Measurements from ENCODE around the gene RTTN.

The RTTN gene

GRCh38 chr18:70151614-70152013 is 53.9 kb downstream of the RTTN start:
- DNase-seq, result no peak
- TF ChIP-seq CTCF (IDR thresholded peaks at IDR 0.05), result no peak
- H3K9me3 Mint-ChIP-seq, result no peaks in the 10 kb centered on the region
- peaks cover 27% of the 10 kb centered on the region for H3K36me3 Mint-ChIP-seq (ENCODE audit: low read depth)
- no peak overlapping the region for H3K27ac Mint-ChIP-seq
- no peaks in the 10 kb centered on the region for H3K27me3 Mint-ChIP-seq (ENCODE audit: low read depth, poor library complexity)
- peaks cover 11% of the 10 kb centered on the region for H3K4me1 Mint-ChIP-seq
- no peak overlapping the region for H3K4me3 Mint-ChIP-seq

GRCh38 chr18:70149616-70150301 is 55.7 kb downstream of the RTTN start:
- TF ChIP-seq CTCF (IDR thresholded peaks at IDR 0.05), result no peak
- H3K9me3 Mint-ChIP-seq, result no peaks in the 10 kb centered on the region
- H3K27me3 Mint-ChIP-seq (ENCODE audit: low read depth, poor library complexity), result no peaks in the 10 kb centered on the region
- H3K4me3 Mint-ChIP-seq, result no peak overlapping the region
- peaks cover 6% of the 10 kb centered on the region for H3K4me1 Mint-ChIP-seq
- H3K27ac Mint-ChIP-seq, result no peak overlapping the region
- no peak for DNase-seq
- peaks cover 14% of the 10 kb centered on the region for H3K36me3 Mint-ChIP-seq (ENCODE audit: low read depth)

- Mint-ChIP-seq H3K27ac (no peak overlapping the region), H3K27me3 (ENCODE audit: low read depth, poor library complexity) (no peaks in the 10 kb centered on the region), H3K4me1 (no peaks in the 10 kb centered on the region), H3K36me3 (ENCODE audit: low read depth) (peaks cover 14% of the 10 kb centered on the region), H3K9me3 (no peaks in the 10 kb centered on the region), H3K4me3 (no peak overlapping the region)
- no peak for DNase-seq
- TF ChIP-seq CTCF (IDR thresholded peaks at IDR 0.05), result no peak
Measured at GRCh38 chr18:70149156-70149555, 56.3 kb downstream of the RTTN start.

- no peaks in the 10 kb centered on the region for H3K27me3 Mint-ChIP-seq (ENCODE audit: low read depth, poor library complexity)
- H3K4me3 Mint-ChIP-seq, result no peak overlapping the region
- TF ChIP-seq CTCF (IDR thresholded peaks at IDR 0.05), result no peak
- DNase-seq, result no peak
- peaks cover 18% of the 10 kb centered on the region for H3K36me3 Mint-ChIP-seq (ENCODE audit: low read depth)
- no peaks in the 10 kb centered on the region for H3K9me3 Mint-ChIP-seq
- no peaks in the 10 kb centered on the region for H3K4me1 Mint-ChIP-seq
- H3K27ac Mint-ChIP-seq, result no peak overlapping the region
Measured at GRCh38 chr18:70148039-70148938, 57.2 kb downstream of the RTTN start.

- H3K4me1 Mint-ChIP-seq, result no peaks in the 10 kb centered on the region
Measured at GRCh38 chr18:70146174-70146573, 59.3 kb downstream of the RTTN start.

More at GRCh38 chr18:70146174-70146573, 59.3 kb downstream of the RTTN start:
- TF ChIP-seq CTCF (IDR thresholded peaks at IDR 0.05), result no peak
- Mint-ChIP-seq H3K36me3 (ENCODE audit: low read depth) (peaks cover 34% of the 10 kb centered on the region), H3K27ac (no peak overlapping the region), H3K27me3 (ENCODE audit: low read depth, poor library complexity) (no peaks in the 10 kb centered on the region), H3K4me3 (no peak overlapping the region), H3K9me3 (no peaks in the 10 kb centered on the region)
- no peak for DNase-seq
